NCI-H69 (cell line): ENCODE results near the gene NUB1.
A peak's percentile ranks its signal among the peaks of the same experiment; 100 is the strongest.

Experiments used
- DNase-seq: peaks from one replicate; lab custom pipeline; 2025; lab: John Stamatoyannopoulos, UW

The NUB1 gene

DNA sequence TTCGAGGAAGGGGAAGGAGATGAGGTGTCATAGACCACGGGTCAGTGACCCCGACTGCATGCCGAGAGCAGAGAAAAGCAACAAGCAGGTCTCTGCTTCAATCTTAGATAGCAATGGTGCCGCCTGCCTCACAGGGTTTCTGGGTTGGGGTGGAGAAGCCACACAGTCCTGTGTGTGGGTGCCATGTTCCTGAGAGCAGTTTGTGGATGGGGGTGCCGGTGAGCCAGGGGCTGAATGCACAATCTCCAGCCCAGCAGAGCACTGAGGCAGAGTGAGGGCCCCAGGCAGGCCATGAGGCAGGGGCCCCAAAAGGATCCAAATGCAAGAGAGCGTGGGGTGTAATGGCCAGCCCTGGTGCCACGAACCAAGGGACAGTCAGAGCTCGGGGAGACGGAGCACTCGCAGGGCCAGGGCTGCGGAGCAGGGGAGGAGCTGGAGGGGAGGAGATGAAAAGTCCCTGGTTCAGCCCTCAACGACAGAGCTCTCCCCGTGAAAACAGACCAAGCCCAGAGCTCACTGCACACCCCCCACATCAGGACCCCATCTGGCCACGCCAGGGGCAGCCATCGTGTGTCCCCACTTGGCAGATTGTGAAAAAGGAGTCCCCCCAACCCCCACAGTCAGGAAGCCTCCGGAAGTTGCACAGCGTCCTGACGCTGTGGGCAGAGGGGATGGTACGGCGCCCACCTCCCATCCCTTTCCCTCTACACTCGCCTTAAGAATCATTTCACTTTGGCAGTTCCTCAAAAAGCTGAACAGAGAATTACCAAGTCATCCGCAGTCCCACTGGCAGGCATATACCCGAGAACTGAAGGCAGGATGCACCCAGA, 48.4 kb downstream of the NUB1 start:
- no peak for DNase-seq

- DNase-seq = no peak
These were observed 49.2 kb downstream of the NUB1 start for GRCh38 chr7:151390598-151391357.

DNA sequence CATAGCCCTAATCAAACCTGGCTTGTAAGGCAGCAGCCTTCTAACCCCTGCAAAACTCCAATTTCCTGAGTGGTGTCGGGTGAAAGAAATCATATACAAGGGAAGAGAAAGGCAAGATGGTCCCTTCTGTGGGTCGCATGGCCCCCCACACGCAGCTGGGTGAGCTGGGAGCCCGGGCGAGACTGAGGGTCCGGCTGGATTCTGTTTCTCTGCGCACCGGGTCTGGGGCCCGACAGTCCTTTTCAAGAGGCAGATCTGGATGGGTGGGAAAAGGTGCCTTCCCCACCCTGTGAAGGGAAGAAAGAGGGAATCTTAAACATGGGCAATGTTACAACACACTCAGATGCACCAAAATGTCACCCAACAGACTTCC, 49.7 kb downstream of the NUB1 start:
- no peak for DNase-seq

- no peak for DNase-seq
These were observed 50.4 kb downstream of the NUB1 start for GRCh38 chr7:151392002-151392401.

GRCh38 chr7:151392426-151392825, 50.8 kb downstream of the NUB1 start:
- DNase-seq = no peak

GRCh38 chr7:151393031-151393977, 51.7 kb downstream of the NUB1 start:
- no peak for DNase-seq

GRCh38 chr7:151394076-151395035, 52.7 kb downstream of the NUB1 start:
- DNase-seq = no peak

- DNase-seq = peak; percentile 37
These were observed 53.4 kb downstream of the NUB1 start for GRCh38 chr7:151395036-151395367.

GRCh38 chr7:151396328-151396970, 54.8 kb downstream of the NUB1 start:
- DNase-seq = no peak

GRCh38 chr7:151397026-151397425, 55.4 kb downstream of the NUB1 start:
- no peak for DNase-seq

DNA sequence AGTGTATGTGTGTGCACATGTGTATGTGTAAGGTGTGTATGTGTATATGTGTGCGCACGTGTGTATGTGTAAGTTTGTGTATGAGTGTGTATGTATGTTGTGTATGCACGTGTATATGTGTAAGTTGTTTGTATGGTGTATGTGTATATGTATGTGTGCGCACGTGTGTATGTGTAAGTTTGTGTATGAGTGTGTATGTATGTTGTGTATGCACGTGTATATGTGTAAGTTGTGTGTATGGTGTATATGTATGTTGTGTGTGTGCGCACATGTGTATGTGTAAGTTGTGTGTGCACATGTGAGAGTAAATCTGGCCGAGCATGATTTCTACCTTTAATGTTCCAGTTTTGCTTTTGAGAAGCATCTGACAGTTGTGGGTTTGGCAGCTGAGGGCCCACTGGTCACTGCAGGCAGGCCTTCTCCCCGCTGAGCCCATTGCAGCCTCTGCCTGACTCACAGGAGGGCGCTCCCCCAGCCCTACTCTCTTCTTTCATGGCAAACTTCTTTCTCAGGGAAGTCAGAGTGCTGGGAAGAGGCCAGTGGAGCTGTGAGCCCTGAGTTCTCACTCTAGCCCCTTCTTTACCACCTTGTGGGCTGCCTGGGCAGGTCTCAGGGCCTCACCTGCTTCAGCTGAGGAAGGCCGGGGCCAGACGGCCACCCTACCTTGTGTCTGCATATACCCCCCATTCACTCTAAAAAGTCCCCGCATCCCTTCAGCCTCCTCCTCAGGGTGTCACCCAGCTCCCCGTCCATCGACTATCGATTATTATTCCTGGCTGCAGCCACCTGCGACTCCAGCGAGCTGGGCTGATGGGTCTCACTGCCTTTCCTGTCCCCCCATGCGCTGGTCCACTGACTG, 57.1 kb downstream of the NUB1 start:
- no peak for DNase-seq

- DNase-seq = no peak
These were observed 57.6 kb downstream of the NUB1 start for GRCh38 chr7:151399305-151399601.

- DNase-seq = no peak
These were observed 58.3 kb downstream of the NUB1 start for GRCh38 chr7:151399906-151400305.

- peak; percentile 36 for DNase-seq
These were observed 59.2 kb downstream of the NUB1 start for GRCh38 chr7:151400626-151401315.

- no peak for DNase-seq
These were observed 60.6 kb downstream of the NUB1 start for GRCh38 chr7:151402029-151402835.

- DNase-seq = peak; percentile 10
These were observed 62.2 kb downstream of the NUB1 start for GRCh38 chr7:151403764-151404163.

- DNase-seq = no peak
These were observed 62.8 kb downstream of the NUB1 start for GRCh38 chr7:151404216-151405011.

DNA sequence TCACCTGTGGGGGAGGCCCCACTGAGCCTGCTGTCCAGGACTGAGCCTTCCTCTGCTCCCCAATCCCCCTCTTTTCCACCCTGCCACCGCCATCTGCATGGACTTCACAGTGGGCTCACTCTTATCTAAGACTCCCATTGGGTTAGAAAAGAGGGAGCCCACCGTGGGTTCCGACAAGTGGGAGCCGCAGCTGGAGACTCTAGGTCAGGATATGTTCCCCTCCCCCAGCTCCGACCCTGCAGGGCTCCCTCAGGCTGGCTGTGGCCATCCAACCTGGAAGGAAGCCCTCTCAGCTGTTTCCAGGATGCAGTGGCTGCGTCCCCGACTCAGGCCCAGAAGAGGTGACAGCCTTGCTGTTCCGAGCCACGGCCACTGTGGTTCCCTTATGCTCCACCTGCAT, 63.4 kb downstream of the NUB1 start:
- no peak for DNase-seq
